Endothelial cell of hepatic sinusoid (primary cell): ENCODE measurements around the gene UQCRFS1.
"Not testable (repeated sequence)": the region's sequence is repeated elsewhere in the genome, so short reads cannot be mapped to it uniquely, and the experiment has no call there.

Experiments used
- in situ Hi-C: cut with HindIII; loops from 2 replicates; pipeline ENCODE4 v1.10.0; 2017; ENCODE audit warnings: low sequenced_read_pairs

UQCRFS1 gene

GRCh38 chr19:29215322-29215845, 2.4 kb upstream of the UQCRFS1 start:
- in situ Hi-C loops: no loop called here

GRCh38 chr19:29214411-29214810, 1.5 kb upstream of the UQCRFS1 start:
- in situ Hi-C loops: no loop called here

- in situ Hi-C loops: no loop called here
Observed at GRCh38 chr19:29212356-29212647, 649 bp downstream of the UQCRFS1 start.

- in situ Hi-C loops: no loop called here
Observed at GRCh38 chr19:29211562-29212355, 1.2 kb downstream of the UQCRFS1 start.

- in situ Hi-C loops: not testable (repeated sequence)
Observed at GRCh38 chr19:29211041-29211440, 1.9 kb downstream of the UQCRFS1 start.

- in situ Hi-C loops: not testable (repeated sequence)
Observed at GRCh38 chr19:29210502-29210901, 2.4 kb downstream of the UQCRFS1 start.

GRCh38 chr19:29207403-29208187, 5.4 kb downstream of the UQCRFS1 start:
- in situ Hi-C loops: not testable (repeated sequence)

GRCh38 chr19:29206453-29206852, 6.5 kb downstream of the UQCRFS1 start:
- in situ Hi-C loops: no loop called here

GRCh38 chr19:29202281-29202680, 10.7 kb downstream of the UQCRFS1 start:
- in situ Hi-C loops: no loop called here

GRCh38 chr19:29201855-29202254, 11.1 kb downstream of the UQCRFS1 start:
- in situ Hi-C loops: no loop called here

- in situ Hi-C loops: no loop called here
Observed at GRCh38 chr19:29194658-29195057, 18.3 kb downstream of the UQCRFS1 start.

GRCh38 chr19:29193155-29193554, 19.8 kb downstream of the UQCRFS1 start:
- in situ Hi-C loops: no loop called here

GRCh38 chr19:29191005-29191404, 21.9 kb downstream of the UQCRFS1 start:
- in situ Hi-C loops: no loop called here

- in situ Hi-C loops: loop anchor here (5.0 kb wide), 1 partner anchor 72 kb away; no protein-coding TSS in a partner anchor
Observed at GRCh38 chr19:29189033-29189360, 24.0 kb downstream of the UQCRFS1 start.

- in situ Hi-C loops: loop anchor here (5.0 kb wide), 1 partner anchor 71 kb away; no protein-coding TSS in a partner anchor
Observed at GRCh38 chr19:29188289-29189032, 24.5 kb downstream of the UQCRFS1 start.

- in situ Hi-C loops: loop anchor here (5.0 kb wide), 1 partner anchor 70 kb away; no protein-coding TSS in a partner anchor
Observed at GRCh38 chr19:29187676-29188075, 25.3 kb downstream of the UQCRFS1 start.

GRCh38 chr19:29185427-29185826, 27.5 kb downstream of the UQCRFS1 start:
- in situ Hi-C loops: loop anchor here (5.0 kb wide), 1 partner anchor 68 kb away; no protein-coding TSS in a partner anchor

- in situ Hi-C loops: no loop called here
Observed at GRCh38 chr19:29176981-29177754, 35.8 kb downstream of the UQCRFS1 start.

GRCh38 chr19:29173896-29174295, 39.1 kb downstream of the UQCRFS1 start:
- in situ Hi-C loops: no loop called here

- in situ Hi-C loops: no loop called here
Observed at GRCh38 chr19:29172302-29172701, 40.6 kb downstream of the UQCRFS1 start.
